ENCODE results near the gene COL23A1. TPM values are rescaled to one million over a fixed set of nuclear protein-coding genes. Genes with fewer than 3 reads are reported as not detected.
"Not testable (repeated sequence)": the region's sequence is repeated elsewhere in the genome, so short reads cannot be mapped to it uniquely, and the experiment has no call there.

Gene COL23A1
- total RNA-seq, 1 experiment from 2014 or later: 0.12 TPM

DNA sequence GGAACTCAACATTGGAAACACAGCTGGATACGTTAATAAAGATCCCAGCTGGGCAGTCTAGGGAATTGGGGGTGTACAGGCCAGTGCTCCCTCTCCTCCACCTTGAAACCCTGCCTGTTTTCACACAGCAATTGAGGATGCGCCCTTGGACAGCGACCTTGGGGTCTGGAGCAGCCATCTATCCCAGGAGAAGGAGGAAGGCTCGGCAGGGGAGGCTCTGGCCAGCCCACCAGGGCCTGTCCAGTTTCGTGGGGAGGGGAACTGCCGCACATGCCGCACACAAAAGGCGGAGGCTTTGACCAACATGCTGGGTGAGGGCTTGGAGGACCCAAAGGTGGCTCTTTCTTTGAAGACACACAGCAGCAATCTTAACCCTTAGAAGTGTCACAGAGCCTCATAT lies 1.4 kb downstream of the COL23A1 start:
- no peak for DNase-seq (ENCODE audit: low read depth)

GRCh38 chr5:178587763-178588611 lies 2.2 kb downstream of the COL23A1 start:
- no peak for DNase-seq (ENCODE audit: low read depth)

GRCh38 chr5:178586396-178586795 lies 3.8 kb downstream of the COL23A1 start:
- no peak for DNase-seq (ENCODE audit: low read depth)

DNA sequence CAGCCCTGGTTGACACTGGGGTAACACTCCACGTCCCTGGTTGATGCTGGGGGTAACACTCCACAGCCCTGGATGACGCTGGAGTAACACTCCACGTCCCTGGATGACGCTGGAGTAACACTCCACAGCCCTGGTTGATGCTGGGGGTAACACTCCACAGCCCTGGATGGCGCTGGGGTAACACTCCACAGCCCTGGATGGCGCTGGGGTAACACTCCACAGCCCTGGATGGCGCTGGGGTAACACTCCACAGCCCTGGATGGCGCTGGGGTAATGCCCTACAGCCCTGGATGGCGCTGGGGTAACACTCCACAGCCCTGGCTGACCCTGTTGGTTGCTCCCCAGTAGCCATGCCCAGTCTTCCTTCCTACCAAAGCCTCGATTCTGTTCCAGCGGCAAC lies 4.8 kb downstream of the COL23A1 start:
- DNase-seq (ENCODE audit: low read depth): not testable (repeated sequence)

DNA sequence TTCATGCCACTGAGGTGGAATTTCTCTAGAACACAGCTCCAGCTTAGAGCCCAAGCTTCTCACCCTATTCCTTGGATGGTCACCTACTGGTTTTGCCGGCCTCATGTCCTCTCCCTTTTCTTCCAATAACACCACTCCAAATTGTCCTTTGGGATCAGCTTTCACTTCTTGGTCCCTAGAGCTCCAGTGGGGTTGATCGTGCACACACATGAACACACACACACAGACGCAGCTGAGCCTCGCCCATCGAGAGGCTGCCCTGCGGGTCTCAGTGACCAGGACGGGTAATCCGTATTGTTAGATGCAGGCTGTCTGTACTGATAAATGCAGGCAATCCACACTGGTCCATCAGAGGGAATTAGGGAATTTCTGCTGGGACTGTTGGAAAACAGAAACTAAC lies 6.9 kb downstream of the COL23A1 start:
- DNase-seq (ENCODE audit: low read depth): no peak

DNA sequence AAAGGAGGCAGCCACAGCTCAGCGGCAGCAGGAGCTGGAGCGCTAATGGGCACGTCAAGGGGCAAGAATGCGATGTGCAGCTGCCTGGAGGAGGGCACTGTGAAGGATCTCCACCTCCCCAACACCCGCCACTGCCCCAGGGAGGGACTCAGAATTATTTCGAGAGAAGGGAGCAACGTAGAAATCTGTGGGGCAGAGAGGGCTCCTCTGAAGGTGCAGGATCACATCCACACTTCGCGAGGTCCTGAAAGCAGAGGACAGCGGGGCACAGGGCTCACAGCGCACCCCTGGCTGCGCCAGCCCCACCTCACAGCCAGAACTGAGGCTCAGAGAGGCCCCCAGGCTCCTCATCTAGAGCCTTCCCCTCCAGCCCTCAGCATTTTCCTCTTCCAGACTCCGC lies 7.9 kb downstream of the COL23A1 start:
- no peak for DNase-seq (ENCODE audit: low read depth)

DNA sequence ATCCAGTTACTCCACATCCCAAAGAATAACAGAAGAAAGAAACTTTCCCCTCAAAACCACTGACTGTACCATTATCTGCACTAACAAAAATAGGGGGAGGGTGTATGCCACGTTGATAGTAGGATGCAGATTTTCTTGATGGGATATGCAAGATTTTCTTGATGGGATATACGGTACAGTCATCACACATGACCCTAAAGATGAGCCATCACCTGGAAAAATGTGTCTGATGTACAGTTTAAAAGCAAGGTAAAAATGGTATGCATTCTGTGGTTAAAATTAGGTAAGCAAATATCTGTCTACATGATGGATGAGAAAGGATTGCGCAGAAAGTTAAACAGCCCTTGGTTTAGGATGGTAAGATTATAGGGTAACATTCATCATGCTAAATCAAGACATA lies 8.6 kb downstream of the COL23A1 start:
- DNase-seq (ENCODE audit: low read depth): no peak

GRCh38 chr5:178580271-178580955 lies 9.8 kb downstream of the COL23A1 start:
- no peak for DNase-seq (ENCODE audit: low read depth)

DNA sequence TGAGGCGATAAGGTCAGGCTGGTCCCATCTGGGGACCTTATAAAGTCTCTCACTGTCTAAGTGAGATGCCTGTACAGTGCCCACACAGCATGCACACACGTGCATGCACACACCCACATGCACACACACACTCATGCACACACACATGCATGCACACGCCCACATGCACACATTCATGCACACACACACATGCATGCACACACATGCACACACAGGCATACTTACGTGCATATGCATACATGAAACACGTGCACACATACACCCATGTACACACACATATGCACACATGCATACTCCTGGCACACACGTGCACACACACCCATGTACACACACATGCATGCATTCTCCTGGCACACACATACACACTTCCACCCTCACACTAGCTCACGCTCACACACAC lies 12.2 kb downstream of the COL23A1 start:
- DNase-seq (ENCODE audit: low read depth): no peak

- no peak for DNase-seq (ENCODE audit: low read depth)
Observed at GRCh38 chr5:178577376-178577839, 12.8 kb downstream of the COL23A1 start.

GRCh38 chr5:178576591-178577351 lies 13.4 kb downstream of the COL23A1 start:
- no peak for DNase-seq (ENCODE audit: low read depth)

GRCh38 chr5:178573216-178573615 lies 17.0 kb downstream of the COL23A1 start:
- DNase-seq (ENCODE audit: low read depth): no peak

DNA sequence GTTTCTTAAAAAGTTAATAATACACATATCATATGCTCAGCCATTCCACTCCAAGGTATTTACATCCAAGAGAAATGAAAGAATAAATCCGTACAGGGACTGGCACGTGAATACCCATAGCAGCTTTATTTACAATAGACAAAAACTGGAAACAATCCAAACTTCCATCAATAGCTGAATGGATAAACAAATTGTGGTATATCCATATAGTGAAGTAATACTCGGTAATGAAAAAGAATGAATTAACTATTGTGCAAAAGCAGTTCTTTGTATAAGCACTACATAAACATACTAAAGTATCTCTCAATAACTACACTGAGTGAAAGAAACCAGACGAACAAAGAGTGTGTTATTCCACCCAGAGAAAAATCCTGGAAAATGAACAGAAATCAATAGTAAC lies 17.6 kb downstream of the COL23A1 start:
- no peak for DNase-seq (ENCODE audit: low read depth)

- no peak for DNase-seq (ENCODE audit: low read depth)
Observed at GRCh38 chr5:178569485-178569884, 20.7 kb downstream of the COL23A1 start.

- DNase-seq (ENCODE audit: low read depth): no peak
Observed at GRCh38 chr5:178564811-178565550, 25.2 kb downstream of the COL23A1 start.

- DNase-seq (ENCODE audit: low read depth): no peak
Observed at GRCh38 chr5:178564397-178564796, 25.8 kb downstream of the COL23A1 start.

- DNase-seq (ENCODE audit: low read depth): no peak
Observed at GRCh38 chr5:178563621-178564020, 26.6 kb downstream of the COL23A1 start.

DNA sequence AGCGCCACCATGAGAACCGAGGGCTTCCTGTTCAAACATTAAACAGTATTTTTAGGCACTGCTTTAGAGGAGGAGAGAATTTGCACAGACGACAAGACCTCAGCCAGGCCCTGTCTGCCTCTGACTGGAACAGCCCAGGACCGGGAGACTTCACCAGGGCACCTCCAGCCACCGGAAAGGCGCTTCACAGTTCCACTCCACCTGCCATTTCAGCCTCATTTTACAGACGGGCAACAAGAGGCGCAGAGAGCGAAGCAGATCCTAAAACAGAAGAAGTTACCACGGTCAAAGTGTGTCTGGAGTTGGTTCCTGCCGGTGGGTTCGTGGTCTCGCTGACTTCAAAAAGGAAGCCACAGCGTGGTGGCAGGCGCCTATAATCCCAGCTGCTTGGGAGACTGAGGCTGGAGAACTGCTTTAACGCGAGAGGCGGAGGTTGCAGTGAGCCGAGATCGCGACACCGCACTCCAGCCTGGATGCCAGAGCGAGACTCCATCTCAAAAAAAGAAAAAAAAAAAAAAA lies 28.4 kb downstream of the COL23A1 start:
- DNase-seq (ENCODE audit: low read depth): no peak

DNA sequence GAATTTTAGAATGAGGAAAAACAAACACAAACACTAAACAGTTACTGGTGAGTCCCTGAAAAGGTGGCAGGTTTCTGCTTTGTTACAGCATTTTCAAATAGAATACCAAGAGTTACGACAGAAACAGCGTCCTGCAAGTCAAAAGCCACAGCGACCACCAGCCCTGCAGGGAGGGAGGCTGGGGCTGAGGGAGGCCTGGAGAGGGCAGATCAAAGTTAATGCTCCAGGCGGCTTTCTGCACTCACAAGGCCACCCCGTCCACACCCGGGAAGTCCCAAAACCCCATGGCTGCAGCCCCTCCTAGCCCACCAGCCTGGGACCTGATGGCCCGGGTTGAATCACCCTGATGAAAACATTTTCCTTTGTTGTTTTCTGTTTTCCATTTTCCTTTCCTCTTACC lies 29.3 kb downstream of the COL23A1 start:
- DNase-seq (ENCODE audit: low read depth): no peak

DNA sequence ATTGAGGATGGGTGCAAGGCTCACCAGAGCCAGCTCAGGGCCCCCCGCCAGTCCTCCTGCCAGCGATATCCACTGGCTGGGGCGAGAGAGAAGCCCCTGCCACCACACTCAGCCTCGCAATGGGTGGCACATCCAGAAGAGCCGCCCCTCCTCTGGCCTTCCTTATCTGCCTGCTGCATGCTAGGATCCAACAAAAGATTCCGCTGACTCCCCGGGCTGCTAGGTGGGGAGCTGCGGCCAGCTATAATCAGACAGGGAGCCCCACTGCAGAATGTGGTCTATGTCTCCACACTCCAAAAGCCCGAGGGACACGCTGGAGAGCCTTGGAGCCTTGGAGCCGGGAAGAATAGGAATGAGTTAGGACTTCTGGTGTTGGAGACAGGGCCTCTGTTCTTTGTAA lies 32.8 kb downstream of the COL23A1 start:
- DNase-seq (ENCODE audit: low read depth): no peak

- DNase-seq (ENCODE audit: low read depth): no peak
Observed at GRCh38 chr5:178555771-178556211, 34.4 kb downstream of the COL23A1 start.
